HG03520 (cell line): Measurements from ENCODE around the gene TP53BP1.

Experiments
- ATAC-seq: cut with Tn5 transposase; IDR thresholded peaks from one replicate; pipeline ENCODE4 v1.9.1; 2021; ENCODE audit warnings: mild to moderate bottlenecking, moderate library complexity; ENCODE audit not compliant: unreplicated experiment

The TP53BP1 gene

DNA sequence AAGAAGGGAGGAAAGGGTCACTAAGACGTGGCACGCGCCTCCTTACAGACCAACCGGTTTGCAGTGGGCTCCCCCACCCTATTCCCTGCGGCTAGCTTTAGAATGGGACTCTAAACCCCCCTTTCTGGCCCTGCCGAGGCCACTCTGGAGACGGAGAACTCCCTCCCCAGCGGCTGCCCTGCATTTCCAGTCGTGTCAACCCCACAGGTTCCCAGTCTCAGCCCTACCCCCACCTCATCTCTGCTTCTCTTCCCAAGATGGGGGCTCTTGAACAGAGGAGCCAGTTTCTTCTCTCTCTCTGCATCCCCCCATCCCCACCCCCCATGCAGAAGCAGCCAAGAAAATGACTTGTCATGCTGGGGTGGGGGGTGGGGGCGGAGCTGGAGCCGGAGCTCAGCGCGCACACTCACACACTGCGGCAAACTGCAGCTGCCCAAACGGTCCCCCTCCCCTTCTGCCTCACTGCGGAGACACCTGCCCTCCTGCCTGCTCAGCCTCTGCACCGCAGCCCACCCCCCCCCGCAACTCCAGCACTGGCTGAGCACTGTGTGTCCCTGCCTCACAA is 25.3 kb upstream of the TP53BP1 start:
- no peak for ATAC-seq

DNA sequence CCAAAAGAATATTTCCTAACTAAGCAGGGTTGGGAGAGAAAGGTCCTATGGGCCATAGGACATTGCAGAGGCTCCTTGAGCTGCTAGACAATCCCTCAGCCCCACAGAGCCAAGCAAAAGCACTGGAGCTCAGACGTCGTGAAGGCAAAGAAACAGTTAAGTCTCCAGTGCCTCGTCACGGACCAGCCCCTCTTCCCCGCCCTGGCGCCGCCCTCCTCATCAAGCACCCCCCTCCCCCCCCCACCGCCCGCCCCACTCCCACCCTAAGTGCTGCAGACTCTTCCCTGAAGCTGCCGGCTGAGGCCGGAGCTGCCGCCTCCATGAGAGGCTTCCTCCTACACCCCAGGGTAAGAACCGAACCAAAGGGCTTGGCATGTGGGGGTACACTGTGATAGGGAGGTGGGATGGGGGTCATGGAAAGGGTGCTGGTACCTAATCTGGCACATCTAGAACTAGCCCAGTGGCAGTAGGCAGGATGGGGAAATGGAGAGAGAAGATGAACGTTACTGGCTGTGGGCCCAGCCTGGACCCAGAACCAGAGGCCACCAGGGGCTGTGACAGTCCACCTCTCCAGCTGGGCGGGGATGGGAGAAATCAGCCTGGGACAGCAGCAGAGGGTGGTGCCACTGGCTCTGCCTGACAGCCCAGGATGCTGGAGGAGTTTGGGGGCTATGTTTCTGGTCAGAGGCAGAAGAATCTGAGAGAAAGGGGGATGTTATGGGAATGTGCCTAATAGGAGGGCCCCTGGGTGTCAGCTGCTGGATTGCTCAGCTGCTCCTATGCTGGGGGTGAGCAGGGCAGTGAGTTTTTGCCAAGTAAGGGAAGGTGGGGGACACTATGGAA is 24.6 kb upstream of the TP53BP1 start, which contains the start of gene MAP1A:
TSS of gene MAP1A (plus strand) at position 255 of the 843 bp plus-strand sequence. CDS start 3,866 bp downstream, outside the sequence.
- ATAC-seq: no peak

- ATAC-seq: no peak
Measured at GRCh38 chr15:43516801-43517353, 23.9 kb upstream of the TP53BP1 start.

- ATAC-seq: no peak
Measured at GRCh38 chr15:43516185-43516584, 23.2 kb upstream of the TP53BP1 start.

DNA sequence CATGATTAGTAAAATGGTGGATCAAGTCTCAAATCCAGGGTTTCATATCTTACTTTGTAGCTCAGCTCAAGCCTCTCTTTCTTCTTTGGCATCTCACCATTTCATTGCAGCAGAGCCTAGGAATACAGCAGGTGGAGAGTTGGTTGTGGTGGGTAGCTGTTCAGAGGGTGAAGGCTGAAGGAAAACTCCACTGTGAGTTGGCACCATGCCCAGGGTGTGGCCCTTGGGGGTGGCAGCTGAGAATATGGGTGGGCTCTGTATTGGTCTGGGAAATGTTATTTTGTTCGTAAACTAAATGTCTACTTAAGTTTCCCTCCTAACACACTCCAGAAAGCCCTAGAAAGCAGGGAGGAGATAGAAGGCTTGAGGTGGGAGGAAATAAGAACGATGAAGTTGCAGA is 22.8 kb upstream of the TP53BP1 start:
- no peak for ATAC-seq

DNA sequence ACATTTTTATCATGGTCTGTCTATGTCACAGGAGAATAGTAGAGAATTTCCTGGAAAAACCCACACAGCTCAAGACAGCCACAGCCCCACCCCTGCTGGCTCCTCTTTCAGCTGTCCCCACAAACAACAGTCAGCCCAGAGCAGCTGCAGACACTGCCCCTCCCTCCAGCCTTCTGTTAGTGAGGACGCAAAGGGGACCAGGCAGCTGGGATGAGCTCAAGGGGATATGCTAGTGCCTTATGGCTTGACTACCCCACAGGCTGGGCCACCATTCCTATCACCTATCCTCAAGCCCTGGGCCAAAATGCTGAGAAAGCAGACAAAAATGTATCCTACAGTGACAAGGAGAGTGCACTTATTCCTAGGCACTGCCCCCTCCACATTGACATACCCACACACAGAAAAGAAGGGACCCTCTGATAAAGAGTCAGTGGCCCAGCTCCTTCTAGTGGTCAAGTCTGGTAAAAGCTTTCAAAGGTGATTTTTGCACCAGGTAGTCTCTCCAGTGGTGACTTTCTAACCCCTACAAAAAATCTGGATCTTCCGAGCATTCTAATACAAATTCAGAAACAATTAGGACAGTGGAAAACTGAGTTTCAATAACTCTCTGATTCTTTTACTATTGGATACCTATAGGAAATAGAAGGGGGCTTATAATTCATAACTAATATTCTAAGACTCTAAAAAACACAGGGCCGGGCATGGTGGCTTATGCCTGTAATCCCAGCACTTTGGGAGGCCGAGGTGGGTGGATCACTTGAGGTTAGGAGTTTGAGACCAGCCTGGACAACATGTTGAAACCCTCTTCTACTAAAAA is 21.5 kb upstream of the TP53BP1 start:
- no peak for ATAC-seq

GRCh38 chr15:43513550-43513949 is 20.6 kb upstream of the TP53BP1 start:
- no peak for ATAC-seq

GRCh38 chr15:43511012-43511885 is 18.3 kb upstream of the TP53BP1 start:
- ATAC-seq: no peak

DNA sequence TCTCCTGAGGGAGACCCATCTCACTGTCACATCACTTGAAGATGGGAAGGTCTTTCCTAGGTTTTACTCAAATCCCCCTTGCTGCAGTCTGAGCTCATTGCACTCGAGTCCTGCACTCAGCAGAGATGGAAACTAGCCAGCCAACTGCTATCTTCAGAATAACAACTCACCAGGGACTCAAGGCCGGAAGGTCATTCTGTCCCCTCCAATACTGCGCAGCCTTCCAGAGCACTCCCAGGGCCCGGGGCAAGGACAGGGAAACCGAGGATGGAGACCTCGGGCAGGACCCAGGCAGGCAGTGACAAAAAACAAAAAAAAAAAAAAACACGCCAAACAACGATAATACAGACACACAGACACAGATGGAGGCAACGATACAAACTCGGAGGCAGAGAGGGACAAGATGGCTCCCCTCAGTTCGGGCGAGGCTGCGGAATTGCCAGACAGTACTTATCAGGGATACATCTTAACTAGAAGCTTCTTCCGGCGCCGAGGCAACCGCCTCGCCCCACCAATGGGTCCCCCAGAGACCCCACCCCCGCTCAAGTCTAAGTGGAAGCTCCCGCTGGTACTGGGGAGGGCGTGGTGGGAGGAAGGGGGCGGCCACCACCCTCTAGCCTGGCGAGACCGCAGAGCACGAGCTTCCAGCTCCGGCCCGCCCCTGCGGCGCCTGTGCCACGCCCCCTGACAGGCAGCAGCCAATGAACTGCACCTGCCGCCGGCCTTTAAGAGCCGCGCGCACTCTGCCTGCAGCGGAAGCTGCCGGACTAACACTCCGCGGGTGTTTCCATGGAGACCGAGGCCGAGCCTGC is 17.4 kb upstream of the TP53BP1 start:
- ATAC-seq: peak; percentile 96

DNA sequence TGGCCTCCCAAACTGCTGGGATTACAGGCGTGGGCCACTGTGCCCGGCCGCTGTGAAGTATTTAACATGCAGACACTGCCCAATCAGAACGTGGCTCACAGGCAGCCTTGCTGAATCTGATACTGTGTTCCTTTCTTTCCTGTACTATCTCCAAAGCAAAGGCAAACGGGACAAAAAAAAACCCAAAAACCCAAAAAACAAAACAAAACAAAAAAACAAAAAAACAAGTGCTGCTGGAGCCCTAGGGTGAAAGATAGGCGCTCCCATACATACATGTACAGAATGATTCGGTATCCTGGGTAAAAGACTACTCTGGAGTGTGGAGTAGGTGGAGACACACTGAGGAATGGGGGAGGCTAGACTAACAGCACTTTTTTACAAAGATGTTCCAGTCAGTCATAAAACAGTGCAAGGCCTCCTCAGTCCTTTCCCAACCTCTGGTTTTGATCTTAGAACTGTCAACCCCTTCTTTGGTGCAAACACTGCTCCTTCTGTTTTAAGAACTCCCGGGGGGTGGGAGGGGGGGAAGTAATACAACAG is 16.8 kb upstream of the TP53BP1 start:
- ATAC-seq: no peak

DNA sequence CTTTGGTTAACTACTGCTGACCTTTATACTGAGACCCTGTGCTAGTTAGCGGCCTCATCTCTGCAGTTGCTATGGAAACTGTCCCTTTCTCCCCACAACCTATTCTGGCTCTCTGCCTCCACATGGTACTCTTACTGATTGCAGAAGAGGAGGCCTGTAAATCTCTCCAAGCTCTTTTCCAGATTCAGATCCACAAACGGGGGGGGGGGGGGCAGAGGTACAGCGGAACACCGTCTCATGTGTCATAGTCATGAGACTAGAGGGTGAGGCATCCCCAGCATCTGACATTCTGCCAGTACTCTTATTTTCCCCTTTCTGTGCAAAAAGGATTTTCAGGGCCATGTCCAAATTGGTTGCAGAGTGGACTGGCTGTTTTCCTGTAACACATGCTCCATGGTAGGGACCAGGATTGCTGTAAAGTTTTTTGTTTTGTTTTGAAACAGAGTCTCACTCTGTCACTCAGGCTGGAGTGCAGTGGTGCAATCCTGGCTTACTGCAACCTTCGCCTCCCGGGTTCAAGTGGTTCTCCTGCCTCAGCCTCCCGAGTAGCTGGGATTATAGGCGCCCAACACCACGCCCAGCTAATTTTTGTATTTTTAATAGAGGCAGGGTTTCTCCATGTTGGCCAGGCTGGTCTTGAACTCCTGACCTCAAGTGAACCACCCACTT is 16.2 kb upstream of the TP53BP1 start:
- ATAC-seq: no peak

- ATAC-seq: no peak
Measured at GRCh38 chr15:43508421-43508820, 15.5 kb upstream of the TP53BP1 start.

DNA sequence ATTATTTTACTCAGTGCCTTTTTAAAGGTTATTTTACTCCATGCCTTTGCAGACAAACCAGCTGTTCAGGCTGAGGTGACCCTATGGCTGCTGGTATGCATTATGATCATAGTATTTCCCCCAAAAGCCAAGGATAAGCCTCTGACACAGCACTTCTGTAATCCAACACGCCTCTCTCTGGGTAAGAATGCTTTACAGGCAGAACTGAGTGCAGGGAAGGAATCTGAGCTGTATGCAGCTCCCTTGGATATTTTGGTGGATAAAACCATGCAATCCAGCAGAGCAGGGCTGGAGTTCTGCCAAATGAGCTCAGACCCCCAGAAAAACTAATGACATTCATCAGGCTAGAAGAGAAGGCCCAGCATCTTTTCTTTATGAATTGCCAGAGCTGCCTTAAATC is 12.8 kb upstream of the TP53BP1 start:
- no peak for ATAC-seq

- ATAC-seq: no peak
Measured at GRCh38 chr15:43499635-43500034, 6.7 kb upstream of the TP53BP1 start.

DNA sequence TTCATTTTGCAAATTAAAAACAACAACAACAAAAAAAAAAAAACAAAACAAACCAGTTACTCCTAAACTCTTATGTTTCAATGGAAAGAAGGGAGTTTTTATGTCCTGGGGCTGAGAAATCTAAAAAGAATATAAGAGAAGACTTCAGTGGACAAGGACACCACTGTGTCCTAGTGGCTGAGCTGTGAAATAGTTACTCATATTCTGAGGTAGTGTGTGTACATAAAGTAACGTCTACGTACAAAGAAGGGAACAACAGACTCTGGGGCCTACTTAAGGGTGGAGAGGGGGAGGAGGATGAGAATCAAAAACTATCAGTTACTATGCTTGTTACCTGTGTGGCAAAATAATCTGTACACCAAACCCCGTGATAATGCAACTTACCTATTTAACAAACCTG is 6.0 kb upstream of the TP53BP1 start:
- no peak for ATAC-seq

DNA sequence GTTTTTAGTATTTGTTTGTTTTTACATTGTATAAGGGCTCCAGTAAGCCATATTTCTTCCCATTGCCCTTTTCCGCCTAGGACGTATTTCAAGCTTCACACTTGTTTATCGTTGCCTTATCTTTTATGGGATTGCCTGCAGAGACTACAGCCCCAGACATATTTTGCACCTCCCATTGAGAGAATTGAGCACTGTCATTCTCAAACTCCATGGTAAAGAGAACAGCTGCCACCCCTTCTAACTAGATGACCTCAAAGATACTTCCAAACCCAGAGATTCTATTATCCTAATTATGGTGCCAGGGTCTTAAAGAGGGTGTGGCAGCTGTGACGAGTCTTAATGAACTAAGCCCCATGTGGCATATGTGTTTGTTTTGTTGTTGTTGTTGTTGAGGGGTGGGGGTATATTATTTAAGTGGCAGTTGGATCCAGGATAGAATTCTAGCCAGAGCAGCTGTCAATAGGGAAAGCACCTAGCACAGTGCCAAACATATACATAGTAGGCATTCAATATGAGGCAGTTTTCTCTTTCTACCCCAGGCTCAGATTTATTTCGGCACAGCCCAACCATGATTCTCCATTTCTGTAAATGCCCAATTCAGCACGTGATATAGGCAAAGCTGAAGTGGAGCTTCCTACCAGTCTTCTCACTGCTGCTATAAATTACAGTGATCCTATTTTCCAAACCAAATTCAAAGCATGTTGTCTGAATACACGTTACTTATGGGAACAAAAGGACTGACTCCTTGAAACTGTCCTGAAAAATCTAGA is 932 bp upstream of the TP53BP1 start:
- no peak for ATAC-seq

DNA sequence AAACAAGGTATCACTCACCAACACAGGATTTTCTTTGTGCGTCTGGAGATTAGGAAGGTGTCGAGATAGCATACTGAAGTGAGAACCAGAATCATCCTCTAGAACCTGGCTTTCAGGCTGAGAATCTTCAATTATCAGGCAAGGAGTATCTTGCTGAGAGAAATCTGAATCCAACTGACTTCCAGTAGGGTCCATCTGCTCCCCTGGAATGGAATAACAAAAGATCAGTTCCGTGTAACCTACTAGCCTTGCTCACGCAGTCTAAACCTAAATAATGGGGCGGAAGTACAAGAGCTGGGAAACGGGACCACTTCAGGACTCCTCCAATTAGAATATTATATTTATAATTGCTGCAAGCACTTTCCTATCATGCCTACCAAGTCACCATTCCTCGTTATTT is 690 bp downstream of the TP53BP1 start:
- no peak for ATAC-seq

DNA sequence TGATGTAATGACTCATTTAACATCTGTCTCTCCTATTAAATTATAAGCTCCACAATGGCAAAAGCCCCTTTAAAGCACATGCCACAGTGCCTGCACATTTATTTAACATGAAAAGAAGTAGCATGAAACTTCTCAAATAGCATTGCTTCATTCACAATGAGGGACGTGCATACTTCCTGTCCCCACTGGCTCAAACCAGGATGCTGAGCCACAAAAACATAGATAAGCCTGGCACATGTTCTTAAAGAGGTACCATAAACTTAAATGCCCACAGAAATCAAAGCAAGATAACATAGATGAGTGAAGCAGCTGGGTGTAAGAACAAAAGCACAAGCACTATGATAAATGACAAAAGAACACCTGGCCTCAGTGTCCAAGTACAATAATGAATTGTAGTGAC is 3.8 kb downstream of the TP53BP1 start:
- ATAC-seq: no peak
